ENCODE data around the gene RPS27L.

- TF ChIP-seq CTCF (IDR thresholded peaks at IDR 0.05; ENCODE audit: low read length) (no peak), EZH2 (IDR thresholded peaks at IDR 0.05; ENCODE audit: borderline replicate concordance, low read length) (no peak)
These were observed 30.6 kb downstream of the RPS27L start for GRCh38 chr15:63126726-63127125.
